Fibroblast of lung (primary cell): ENCODE measurements around the gene SNX33. TPM values are rescaled to one million over a fixed set of nuclear protein-coding genes. Genes with fewer than 3 reads are reported as not detected.

Experiments
- DNase-seq, 2 donors: peaks; one replicate each; pipeline versions ENCODE4 v3.0.0 to v3.0.0-alpha.2; 2010; ENCODE audit warnings: low read depth in 2 of 2
- H2AFZ ChIP-seq: 2 replicates; pipeline ENCODE4 v1.5.1; 2012; ENCODE audit warnings: low read length, control low read depth, inconsistent platforms
- H3K27ac ChIP-seq: 2 replicates; pipeline ENCODE4 v1.5.1; 2011; ENCODE audit warnings: low read length, control low read depth; ENCODE audit not compliant: insufficient read depth
- H3K27me3 ChIP-seq: 2 replicates; pipeline ENCODE4 v1.5.1; 2011; ENCODE audit warnings: mild to moderate bottlenecking, low read length; ENCODE audit not compliant: control insufficient read depth, insufficient read depth
- H3K36me3 ChIP-seq: 2 replicates; pipeline ENCODE4 v1.5.1; 2011; ENCODE audit warnings: low read length; ENCODE audit not compliant: control insufficient read depth, insufficient read depth
- H3K4me1 ChIP-seq: 2 replicates; pipeline ENCODE4 v1.5.1; 2011; ENCODE audit warnings: low read length; ENCODE audit not compliant: control insufficient read depth, insufficient read depth; ENCODE audit errors: extremely low read depth
- H3K4me2 ChIP-seq: 2 replicates; pipeline ENCODE4 v1.5.1; 2011; ENCODE audit warnings: low read length, control low read depth; ENCODE audit not compliant: insufficient read depth; ENCODE audit errors: extremely low read depth
- H3K4me3 ChIP-seq, 4 experiments: fragments of 200-600 bp in 1 of 4; sonication (generic) in 1 of 4; replicated peaks in 1 of 4; 2 replicates each; pipeline ENCODE4 v1.5.1; 2011 to 2016; ENCODE audit warnings: low read length in 4 of 4, low read depth in 3 of 4, mild to moderate bottlenecking in 3 of 4, control low read depth in 2 of 4, inconsistent platforms in 1 of 4, mixed read lengths in 1 of 4; ENCODE audit not compliant: insufficient read depth in 1 of 4; ENCODE audit errors: control extremely low read depth in 1 of 4
- H3K79me2 ChIP-seq: 2 replicates; pipeline ENCODE4 v1.5.1; 2012; ENCODE audit warnings: mild to moderate bottlenecking, low read length, inconsistent platforms; ENCODE audit not compliant: control insufficient read depth, insufficient read depth
- H3K9ac ChIP-seq: 2 replicates; pipeline ENCODE4 v1.5.1; 2011; ENCODE audit warnings: mild to moderate bottlenecking, low read length, control low read depth; ENCODE audit not compliant: insufficient read depth
- H3K9me3 ChIP-seq: 2 replicates; pipeline ENCODE4 v1.5.1; 2012; ENCODE audit warnings: low read depth, low read length; ENCODE audit not compliant: control insufficient read depth, insufficient read depth
- H4K20me1 ChIP-seq: 2 replicates; pipeline ENCODE4 v1.5.1; 2011; ENCODE audit warnings: low read length; ENCODE audit not compliant: control insufficient read depth, insufficient read depth; ENCODE audit errors: extremely low read depth
- CTCF ChIP-seq, 2 donors: IDR thresholded peaks in 1 of 2; conservative IDR thresholded peaks in 1 of 2; 1 replicate in 1 of 2; 2 replicates in 1 of 2; pipeline ENCODE4 v1.5.1; 2011 to 2012; ENCODE audit warnings: low read length in 2 of 2, control low read depth in 1 of 2, inconsistent platforms in 1 of 2, low read depth in 1 of 2, mild to moderate bottlenecking in 1 of 2
- EZH2 ChIP-seq: IDR thresholded peaks from 2 replicates; pipeline ENCODE4 v1.5.1; 2012; ENCODE audit warnings: low read length, control low read depth, mild to moderate bottlenecking; ENCODE audit errors: missing control alignments
- polyA plus RNA-seq, 2 donors: library from polyadenylated mRNA; depleted of rRNA in 1 of 2; stranded (reverse) in 1 of 2; unstranded in 1 of 2; fragments of >200 nt; gene quantifications; 2 replicates each; pipeline ENCODE4 v1.2.1, GENCODE V29; 2011 to 2012; ENCODE audit warnings: missing spikeins in 1 of 2
- total RNA-seq: library from RNA; depleted of rRNA; stranded (reverse); fragments of >200 nt; gene quantifications from 2 replicates; pipeline ENCODE4 v1.2.1, GENCODE V29; 2014

The SNX33 gene
- total and polyA plus RNA-seq, 2 donors (not counting 1 experiment from before 2014, with no cell fraction given): 17.5 to 24.6 TPM

GRCh38 chr15:75646112-75646943 is 1.4 kb upstream of the SNX33 start:
- Histone ChIP-seq H3K27ac (peak overlapping the region; percentile 97), H3K9me3 (no peaks in the 10 kb centered on the region), H3K36me3 (peaks cover 9% of the 10 kb centered on the region), H4K20me1 (no peaks in the 10 kb centered on the region), H3K9ac (peak overlapping the region; percentile 95), H3K4me1 (peaks cover 23% of the 10 kb centered on the region), H3K79me2 (peaks cover 42% of the 10 kb centered on the region), H3K27me3 (no peaks in the 10 kb centered on the region), H2AFZ (no peak overlapping the region), H3K4me2 (peak overlapping the region; percentile 98), H3K4me3 (peak overlapping the region; percentile 75 to 90 (median 82))
- DNase-seq: no peak
- TF ChIP-seq EZH2 (no peak), CTCF (conservative IDR thresholded peaks at IDR 0.05 in 1 of 2, IDR thresholded peaks at IDR 0.05 in 1 of 2; ENCODE audit: low read depth in 1 of 2, low read length in 2 of 2) (no peak)

- TF ChIP-seq EZH2 (no peak), CTCF (conservative IDR thresholded peaks at IDR 0.05 in 1 of 2, IDR thresholded peaks at IDR 0.05 in 1 of 2; ENCODE audit: low read depth in 1 of 2, low read length in 2 of 2) (no peak)
- H3K4me3 ChIP-seq: peak overlapping the region; percentile 75 to 90 (median 82)
- peak overlapping the region; percentile 42 for H2AFZ ChIP-seq
- peak overlapping the region; percentile 97 for H3K27ac ChIP-seq
- DNase-seq: no peak
- peaks cover 9% of the 10 kb centered on the region for H3K36me3 ChIP-seq
- no peaks in the 10 kb centered on the region for H4K20me1 ChIP-seq
- peak overlapping the region; percentile 98 for H3K4me2 ChIP-seq
- H3K27me3 ChIP-seq: no peaks in the 10 kb centered on the region
- H3K79me2 ChIP-seq: peaks cover 48% of the 10 kb centered on the region
- peak overlapping the region; percentile 95 for H3K9ac ChIP-seq
- no peaks in the 10 kb centered on the region for H3K9me3 ChIP-seq
- H3K4me1 ChIP-seq: peaks cover 27% of the 10 kb centered on the region
Measured at GRCh38 chr15:75646944-75647364, 758 bp upstream of the SNX33 start.

GRCh38 chr15:75648156-75649000 is 666 bp downstream of the SNX33 start:
- peak; percentile 44 to 53 for DNase-seq
- Histone ChIP-seq H4K20me1 (no peaks in the 10 kb centered on the region), H3K9ac (peak overlapping the region; percentile 95), H3K79me2 (peaks cover 63% of the 10 kb centered on the region), H3K4me2 (peak overlapping the region; percentile 89), H3K36me3 (peaks cover 11% of the 10 kb centered on the region), H3K27ac (peak overlapping the region; percentile 97), H3K4me1 (peaks cover 38% of the 10 kb centered on the region), H2AFZ (peak overlapping the region; percentile 52), H3K27me3 (no peaks in the 10 kb centered on the region), H3K9me3 (no peaks in the 10 kb centered on the region), H3K4me3 (peak overlapping the region; percentile 75 to 90 (median 82))
- TF ChIP-seq EZH2: no peak
- no peak for TF ChIP-seq CTCF (conservative IDR thresholded peaks at IDR 0.05 in 1 of 2, IDR thresholded peaks at IDR 0.05 in 1 of 2; ENCODE audit: low read depth in 1 of 2, low read length in 2 of 2)
